ENCODE results near the gene MDH1.

The MDH1 gene

DNA sequence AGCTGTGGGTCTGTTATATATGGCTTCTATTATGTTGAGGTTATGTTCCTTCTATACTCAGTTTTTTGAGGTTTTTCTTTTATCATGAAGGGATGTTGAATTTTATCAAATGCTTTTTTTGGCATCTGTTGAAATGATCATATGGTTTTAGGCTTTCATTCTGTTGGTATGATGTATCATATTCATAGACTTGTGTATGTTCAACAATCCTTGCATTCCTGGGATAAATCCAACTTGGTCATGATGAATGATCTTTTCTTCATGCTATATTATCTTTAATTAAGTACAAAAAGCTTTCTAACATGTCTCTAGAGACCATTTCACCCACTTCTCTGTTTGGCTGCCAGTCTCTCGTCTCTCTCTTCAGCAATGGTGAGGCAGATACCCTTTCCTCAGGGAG is 54.2 kb downstream of the MDH1 start:
- DNase-seq: no peak

GRCh38 chr2:63643486-63643885 is 54.7 kb downstream of the MDH1 start:
- DNase-seq: no peak

DNA sequence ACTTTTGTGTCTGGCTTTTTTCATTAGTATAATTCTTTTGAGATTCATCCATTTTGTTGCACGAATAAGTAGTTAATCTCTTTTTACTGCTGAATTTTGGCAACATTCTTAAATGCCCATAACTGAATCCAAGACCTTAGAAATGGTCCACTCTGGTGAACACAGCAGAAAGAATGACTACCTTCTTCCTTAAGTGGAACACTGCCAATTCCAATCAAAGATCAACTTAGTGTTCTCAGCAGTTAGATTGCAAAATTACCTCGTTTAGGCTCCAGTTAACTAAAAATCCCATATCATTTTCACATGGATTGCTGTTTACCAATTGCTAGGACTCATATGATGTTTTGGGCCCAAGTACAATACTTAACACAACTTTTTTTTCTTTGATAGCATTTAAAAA is 59.9 kb downstream of the MDH1 start:
- no peak for DNase-seq

DNA sequence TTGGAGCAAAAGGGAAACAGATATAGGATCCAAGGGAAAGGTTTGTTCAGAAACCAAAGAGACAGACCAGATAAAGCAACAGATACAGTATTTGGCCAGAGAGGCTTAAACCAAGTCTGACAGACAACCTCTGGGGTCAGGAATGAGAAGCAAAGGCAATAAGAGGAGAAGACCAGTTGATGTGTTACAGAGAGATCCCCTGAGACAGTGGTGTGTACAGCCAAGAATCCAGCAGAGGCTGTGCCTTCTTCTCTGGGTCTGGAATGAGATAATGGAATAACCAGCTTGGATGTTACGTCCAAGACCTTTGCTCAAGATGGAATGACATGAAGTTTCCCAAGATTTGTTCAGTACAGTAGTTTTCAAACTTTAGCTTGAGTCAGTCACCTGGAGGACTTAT is 61.1 kb downstream of the MDH1 start:
- DNase-seq: no peak

- no peak for DNase-seq
These were observed 62.0 kb downstream of the MDH1 start for GRCh38 chr2:63650756-63651155.

DNA sequence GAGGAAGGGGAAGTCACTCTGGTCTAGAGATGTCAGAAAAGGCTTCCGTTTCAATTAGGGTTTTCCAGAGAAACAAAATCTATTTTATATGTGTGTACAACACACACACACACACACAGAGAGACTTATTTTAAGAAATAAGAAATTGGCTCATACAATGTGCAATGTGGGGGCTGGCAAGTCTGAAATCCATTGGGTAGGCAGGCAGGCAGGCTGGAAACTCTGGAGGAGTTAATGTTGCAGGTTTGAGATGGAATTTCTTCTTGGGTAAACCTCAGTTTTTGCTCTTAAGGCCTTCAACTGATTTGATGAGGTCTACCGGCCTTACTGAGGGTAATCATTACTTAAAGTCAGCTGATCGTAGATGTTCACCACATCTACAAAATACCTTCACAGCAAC is 62.6 kb downstream of the MDH1 start:
- no peak for DNase-seq

DNA sequence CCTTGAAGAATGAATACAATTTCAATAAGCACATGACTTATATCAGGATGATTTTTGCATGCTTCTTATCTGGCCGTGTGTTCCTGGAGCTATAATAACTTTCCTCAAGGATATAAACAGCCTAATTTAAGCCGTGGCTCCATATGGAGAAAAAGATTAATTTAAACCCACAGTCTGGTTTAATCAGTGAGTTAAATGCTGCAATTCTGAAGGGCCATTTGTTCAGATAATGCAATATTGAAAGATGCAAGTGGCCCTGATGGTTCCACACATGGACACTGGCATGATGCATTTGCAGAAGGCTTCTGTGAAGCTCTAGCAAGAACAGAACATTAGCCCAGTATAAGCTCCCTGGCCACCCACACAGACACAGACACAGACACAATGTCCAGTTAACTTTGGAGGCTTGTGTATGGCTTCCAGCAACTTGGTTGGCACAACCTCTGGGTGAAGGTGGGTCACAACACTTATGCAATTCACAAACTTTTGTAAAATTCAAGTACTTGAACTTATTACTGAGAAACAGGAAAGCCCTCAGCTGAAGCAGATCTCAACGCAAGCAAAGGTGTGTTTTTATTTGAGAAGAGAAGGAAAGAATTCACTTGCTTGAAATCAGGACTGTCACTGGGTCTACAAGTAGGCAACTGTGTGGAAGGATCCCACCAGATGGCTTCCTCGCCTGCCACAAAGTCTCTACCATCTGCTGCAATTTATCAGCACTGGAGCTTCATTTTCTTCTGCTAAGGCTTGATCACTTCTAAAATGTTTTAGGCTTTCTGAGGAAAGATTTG is 63.3 kb downstream of the MDH1 start:
- DNase-seq: no peak

- DNase-seq: no peak
These were observed 63.9 kb downstream of the MDH1 start for GRCh38 chr2:63652652-63652985.

GRCh38 chr2:63654959-63655358 is 66.2 kb downstream of the MDH1 start:
- no peak for DNase-seq

All from NCI-H2081 (cell line).